SJCRH30 (cell line): ENCODE data around the gene CREBRF. TPM values are rescaled to one million over a fixed set of nuclear protein-coding genes. Genes with fewer than 3 reads are reported as not detected.
A peak's percentile ranks its signal among the peaks of the same experiment; 100 is the strongest.

Experiments
- DNase-seq, 2 experiments: peaks; one replicate each; pipeline ENCODE4 v3.0.0-alpha.2; 2015 to 2020
- H3K27ac ChIP-seq: fragments of 250-450 bp; sonication (Bioruptor Pico); 2 replicates; pipeline ENCODE4 v1.5.1; 2020; ENCODE audit warnings: mild to moderate bottlenecking, moderate library complexity
- H3K27me3 ChIP-seq: fragments of 250-450 bp; sonication (Bioruptor Pico); 2 replicates; pipeline ENCODE4 v1.5.1; 2020; ENCODE audit warnings: mild to moderate bottlenecking, moderate library complexity
- H3K36me3 ChIP-seq: fragments of 250-450 bp; sonication (Bioruptor Pico); 2 replicates; pipeline ENCODE4 v1.5.1; 2020; ENCODE audit warnings: mild to moderate bottlenecking, moderate library complexity
- H3K4me1 ChIP-seq: fragments of 250-450 bp; sonication (Bioruptor Pico); 2 replicates; pipeline ENCODE4 v1.5.1; 2020; ENCODE audit warnings: mild to moderate bottlenecking, moderate library complexity
- H3K4me3 ChIP-seq: fragments of 250-450 bp; sonication (Bioruptor Pico); 2 replicates; pipeline ENCODE4 v1.5.1; 2020; ENCODE audit warnings: mild to moderate bottlenecking, moderate library complexity
- H3K9me3 ChIP-seq: fragments of 250-450 bp; sonication (Bioruptor Pico); replicated peaks from 2 replicates; pipeline ENCODE4 v1.5.1; 2020; ENCODE audit warnings: mild to moderate bottlenecking, moderate library complexity
- total RNA-seq: library from RNA; depleted of rRNA; stranded (reverse); fragments of >200 nt; shearing (Covaris generic); gene quantifications from 2 replicates; pipeline ENCODE4 v1.2.3, GENCODE V29; 2014; rRNA removed

Gene CREBRF
- total RNA-seq, 1 experiment from 2014 or later: 3.1 TPM

DNA sequence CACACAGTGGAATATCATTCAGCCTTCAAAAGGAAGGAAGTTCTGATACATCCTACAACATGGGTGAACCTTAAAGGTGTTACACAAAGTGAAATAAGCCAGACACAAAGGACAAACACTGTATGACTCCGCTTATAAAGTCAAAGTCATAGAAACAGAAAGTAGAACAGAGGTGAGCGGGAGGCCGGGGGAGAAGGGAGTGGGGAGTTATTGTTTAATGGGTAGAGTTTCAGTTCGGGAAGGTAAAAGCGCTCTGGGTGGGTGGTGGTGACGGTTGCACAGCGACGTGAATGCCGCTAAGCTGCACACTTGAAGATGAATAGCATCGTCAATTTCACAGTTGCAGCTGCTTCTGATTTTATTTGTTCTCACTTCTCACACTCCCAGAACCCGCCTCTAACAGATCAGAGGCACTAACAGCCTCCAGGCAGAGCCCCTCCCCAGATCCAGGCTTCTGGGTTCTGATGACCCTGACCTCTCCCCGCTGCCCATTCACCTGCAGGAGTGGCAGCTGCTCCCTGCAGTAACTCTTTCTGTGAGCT, 122.3 kb downstream of the CREBRF start:
- Histone ChIP-seq H3K9me3 (0 out of 2 replicates have a peak, but pooled peaks cover 2% of the 10 kb centered on the region), H3K27ac (peak overlapping the region; percentile 47; the same call in 1 of the 2 replicates)
- peak; percentile 65 to 79 for DNase-seq

DNA sequence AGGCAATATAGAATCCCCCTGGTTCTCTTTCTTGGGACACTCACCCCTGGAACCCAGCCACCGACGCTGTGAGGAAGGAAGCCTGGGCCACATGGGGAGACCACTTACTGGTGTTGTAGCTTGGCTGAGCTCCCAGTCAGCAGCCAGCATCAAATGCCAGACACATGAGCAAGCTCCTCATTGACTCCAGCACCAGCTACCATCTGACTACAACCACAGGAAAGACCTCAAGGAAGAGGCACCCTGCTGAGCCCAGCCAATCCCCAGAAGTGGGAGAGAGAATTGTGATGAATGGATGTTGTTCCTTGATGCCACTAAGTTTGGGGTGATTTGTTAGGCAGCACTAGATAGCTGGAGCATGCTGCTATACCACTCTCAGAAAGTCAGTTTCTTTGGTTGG, 124.2 kb downstream of the CREBRF start:
- Histone ChIP-seq H3K4me1 (peaks cover 8% of the 10 kb centered on the region), H3K36me3 (no peaks in the 10 kb centered on the region), H3K27me3 (no peaks in the 10 kb centered on the region), H3K9me3 (0 out of 2 replicates have a peak, but pooled peaks cover 5% of the 10 kb centered on the region), H3K4me3 (no peak overlapping the region), H3K27ac (no peak overlapping the region)
- DNase-seq: no peak

More for the DNA sequence above, 122.3 kb downstream of the CREBRF start:
- Histone ChIP-seq H3K4me3 (0 out of 2 replicates have a peak overlapping the region, but pooled peaks have one; percentile 1), H3K27me3 (no peaks in the 10 kb centered on the region), H3K4me1 (peaks cover 8% of the 10 kb centered on the region), H3K36me3 (no peaks in the 10 kb centered on the region)

GRCh38 chr5:173187054-173187743, 131.0 kb downstream of the CREBRF start:
- DNase-seq: no peak
- no peaks in the 10 kb centered on the region for H3K36me3 ChIP-seq
- H3K27me3 ChIP-seq: no peaks in the 10 kb centered on the region
- no peaks in the 10 kb centered on the region for H3K4me1 ChIP-seq
- H3K4me3 ChIP-seq: no peak overlapping the region
- 0 out of 2 replicates have a peak, but pooled peaks cover 2% of the 10 kb centered on the region for H3K9me3 ChIP-seq
- H3K27ac ChIP-seq: no peak overlapping the region

GRCh38 chr5:173188280-173188679, 132.1 kb downstream of the CREBRF start:
- no peaks in the 10 kb centered on the region for H3K27me3 ChIP-seq
- no peaks in the 10 kb centered on the region for H3K4me1 ChIP-seq
- H3K36me3 ChIP-seq: no peaks in the 10 kb centered on the region
- H3K9me3 ChIP-seq: 0 out of 2 replicates have a peak, but pooled peaks cover 2% of the 10 kb centered on the region
- no peak overlapping the region for H3K27ac ChIP-seq
- no peak for DNase-seq
- H3K4me3 ChIP-seq: no peak overlapping the region

Other genes starting within 250 kb of the CREBRF start
- 77.4 and 83.4 TPM in 2 replicates for gene ERGIC1, start 222.1 kb upstream of the CREBRF start, total RNA-seq
- 65.6 and 71.2 TPM in 2 replicates for gene RPL26L1, start 96.9 kb upstream of the CREBRF start, total RNA-seq
- 81.5 and 83.0 TPM in 2 replicates for gene ATP6V0E1, start 72.6 kb upstream of the CREBRF start, total RNA-seq
- 18.9 and 22.2 TPM in 2 replicates for gene BNIP1, start 88.2 kb downstream of the CREBRF start, total RNA-seq
- 25.6 and 26.7 TPM in 2 replicates for gene NKX2-5, start 178.9 kb downstream of the CREBRF start, total RNA-seq